Stomach (tissue), 9 donors: ENCODE results near the gene THAP7. TPM values are rescaled to one million over a fixed set of nuclear protein-coding genes. Genes with fewer than 3 reads are reported as not detected.

Experiments
- DNase-seq, 2 donors: peaks; one replicate each; pipeline versions ENCODE4 v3.0.0 to v3.0.0-alpha.2; 2013 to 2019
- H3K27ac ChIP-seq, 5 donors: fragments of 200-600 bp in 4 of 5; sonication (generic) in 4 of 5; one replicate each; pipeline ENCODE4 v1.5.1; 2013 to 2019; ENCODE audit warnings: mild to moderate bottlenecking in 1 of 5, moderate library complexity in 1 of 5
- H3K27me3 ChIP-seq, 3 donors: fragments of 200-600 bp; sonication (generic); one replicate each; pipeline ENCODE4 v1.5.1; 2017 to 2019; ENCODE audit warnings: mixed run types in 1 of 3
- H3K36me3 ChIP-seq, 4 donors: fragments of 200-600 bp; sonication (generic); 1 replicate in 3 of 4; 2 replicates in 1 of 4; pipeline ENCODE4 v1.5.1; 2016 to 2019
- H3K4me1 ChIP-seq, 4 donors: fragments of 200-600 bp; sonication (generic); one replicate each; pipeline ENCODE4 v1.5.1; 2016 to 2019
- H3K4me3 ChIP-seq, 4 donors: fragments of 200-600 bp; sonication (generic) in 3 of 4; one replicate each; pipeline ENCODE4 v1.5.1; 2016 to 2019; ENCODE audit warnings: mild to moderate bottlenecking in 1 of 4
- H3K9me3 ChIP-seq, 4 donors: fragments of 200-600 bp; sonication (generic); one replicate each; pipeline ENCODE4 v1.5.1; 2016 to 2019
- CTCF ChIP-seq, 7 experiments: fragments of 450-650 bp in 4 of 7; fragments of 200-600 bp in 3 of 7; sonication (generic) in 3 of 7; IDR thresholded peaks; one replicate each; pipeline ENCODE4 v1.5.1; 2016 to 2019; ENCODE audit warnings: antibody characterized with exemption in 7 of 7, control low read depth in 2 of 7, mild to moderate bottlenecking in 1 of 7
- EP300 ChIP-seq: sonication (generic); formaldehyde crosslinking; IDR thresholded peaks from one replicate; pipeline ENCODE4 v1.6.1; 2017; ENCODE audit warnings: antibody characterized with exemption
- POLR2A ChIP-seq, 4 donors: fragments of 450-650 bp; IDR thresholded peaks; one replicate each; pipeline ENCODE4 v1.6.1; 2016; ENCODE audit warnings: antibody characterized with exemption in 4 of 4, control low read depth in 2 of 4, mild to moderate bottlenecking in 1 of 4, moderate library complexity in 1 of 4
- POLR2AphosphoS5 ChIP-seq, 3 donors: sonication (generic); formaldehyde crosslinking; IDR thresholded peaks; one replicate each; pipeline ENCODE4 v1.6.1; 2016; ENCODE audit warnings: antibody characterized with exemption in 3 of 3
- WGBS, 5 donors: extraction: QIAGEN DNeasy Blood & Tissue Kit in 3 of 5; methylation state at CpG; one replicate each; pipeline versions ENCODE4 v1.1.5 to v1.1.7; 2013 to 2018; 5-methylcytosine and 5-hydroxymethylcytosine counted together
- intact Hi-C: fragments of 100-400 bp; cut with DNase I; formaldehyde crosslinking; loops from one replicate; pipeline ENCODE4 v1.15.1; 2023; ENCODE audit warnings: low total_unique reads
- polyA plus RNA-seq, 3 donors: library from polyadenylated mRNA; stranded (reverse); fragments of 200-250 nt; gene quantifications; one replicate each; pipeline ENCODE4 v1.2.3, GENCODE V29; 2013
- total RNA-seq, 5 donors: library from RNA; depleted of rRNA; stranded (reverse); fragments of >200 nt; gene quantifications; one replicate each; pipeline versions ENCODE4 v1.1.0 to v1.2.3, GENCODE V29; 2014 to 2016
- donor health status: healthy with polysubstance abuse.
- donor health status: Bipolar disorder and iron deficiency.
- donor health status: healthy.

Gene THAP7
- total and polyA plus RNA-seq, 8 donors = 5.8 to 57.2 (median 42.1) TPM

- TF ChIP-seq EP300 (no peak), POLR2AphosphoS5 (IDR thresholded peaks at IDR 0.05) (no peak), POLR2A (IDR thresholded peaks at IDR 0.05) (no peak), CTCF (IDR thresholded peaks at IDR 0.05) (no peak)
- H3K9me3 ChIP-seq = no peaks in the 10 kb centered on the region
- H3K27ac ChIP-seq = no peak overlapping the region
- peaks cover 31 to 94% (median 94%) of the 10 kb centered on the region in 4 donors for H3K36me3 ChIP-seq
- DNase-seq = no peak
- H3K27me3 ChIP-seq = no peaks in the 10 kb centered on the region
- no peak overlapping the region for H3K4me3 ChIP-seq
- intact Hi-C loops = no loop called here
- H3K4me1 ChIP-seq = peaks cover 15 to 29% (median 23%) of the 10 kb centered on the region in 4 donors
- 69 to 96% (median 90%) methylated on average over 2 to 10 of the region's 10 CpGs for WGBS, 5 donors
Observed at GRCh38 chr22:20996031-20996410, 5.9 kb downstream of the THAP7 start.

- TF ChIP-seq EP300 (no peak), POLR2A (IDR thresholded peaks at IDR 0.05) (no peak), POLR2AphosphoS5 (IDR thresholded peaks at IDR 0.05) (no peak), CTCF (IDR thresholded peaks at IDR 0.05) (no peak)
- Histone ChIP-seq H3K4me3 (no peak overlapping the region), H3K27ac (no peak overlapping the region), H3K27me3 (no peaks in the 10 kb centered on the region), H3K9me3 (no peaks in the 10 kb centered on the region), H3K4me1 (peaks cover 10 to 24% (median 18%) of the 10 kb centered on the region in 4 donors), H3K36me3 (peaks cover 34 to 100% (median 99%) of the 10 kb centered on the region in 4 donors)
- intact Hi-C loops = no loop called here
- no peak for DNase-seq
- 85 to 93% (median 91%) methylated on average over 14 to 23 of the region's 23 CpGs for WGBS, 5 donors
Observed at GRCh38 chr22:20995329-20996030, 6.4 kb downstream of the THAP7 start.

- Histone ChIP-seq H3K9me3 (no peaks in the 10 kb centered on the region), H3K4me1 (peaks cover 4 to 18% (median 12%) of the 10 kb centered on the region in 4 donors), H3K27me3 (no peaks in the 10 kb centered on the region), H3K4me3 (no peak overlapping the region), H3K27ac (no peak overlapping the region), H3K36me3 (peaks cover 31 to 100% (median 98%) of the 10 kb centered on the region in 4 donors)
- no peak for DNase-seq
- WGBS, 5 donors = 86 to 94% (median 92%) methylated on average over 8 to 10 of the region's 10 CpGs
- TF ChIP-seq POLR2A (IDR thresholded peaks at IDR 0.05) = no peak
- TF ChIP-seq EP300 = no peak
- no peak for TF ChIP-seq CTCF (IDR thresholded peaks at IDR 0.05)
- no peak for TF ChIP-seq POLR2AphosphoS5 (IDR thresholded peaks at IDR 0.05)
- intact Hi-C loops = no loop called here
Observed at GRCh38 chr22:20994902-20995241, 7.0 kb downstream of the THAP7 start.

- no peaks in the 10 kb centered on the region for H3K9me3 ChIP-seq
- H3K4me1 ChIP-seq = peaks cover 0 to 12% (median 6%) of the 10 kb centered on the region in 4 donors
- no peak overlapping the region for H3K4me3 ChIP-seq
- WGBS, 5 donors = 79 to 92% (median 91%) methylated on average over 16 to 30 of the region's 30 CpGs
- H3K36me3 ChIP-seq = peaks cover 25 to 100% (median 92%) of the 10 kb centered on the region in 4 donors
- H3K27ac ChIP-seq = no peak overlapping the region
- TF ChIP-seq CTCF (IDR thresholded peaks at IDR 0.05) (no peak), POLR2AphosphoS5 (IDR thresholded peaks at IDR 0.05) (no peak), POLR2A (IDR thresholded peaks at IDR 0.05) (no peak), EP300 (no peak)
- intact Hi-C loops = no loop called here
- no peaks in the 10 kb centered on the region for H3K27me3 ChIP-seq
- DNase-seq = no peak
Observed at GRCh38 chr22:20994128-20994901, 7.6 kb downstream of the THAP7 start.
